ENCODE data around the gene DNAJB4. TPM values are rescaled to one million over a fixed set of nuclear protein-coding genes. Genes with fewer than 3 reads are reported as not detected.

Gene DNAJB4
- total and polyA plus RNA-seq, 2 of the 8 experiments (the other 6 are each of a cell fraction or from before 2014, with no cell fraction given) = 6.6 to 21.8 TPM

- H2AFZ ChIP-seq (ENCODE audit: low read length) = peak overlapping the region; percentile 87
- H3K56ac ChIP-seq (replicated peaks; ENCODE audit: insufficient read length, low read depth, low read length) = no peak overlapping the region
- H3K27ac ChIP-seq (ENCODE audit: low read depth, low read length) = no peak overlapping the region
- peak overlapping the region; percentile 88; the same call in 1 of the 2 replicates for H4K8ac ChIP-seq (ENCODE audit: extremely low read depth, insufficient read depth, low read length)
- H2AK5ac ChIP-seq (ENCODE audit: low read depth, low read length) = no peak overlapping the region
- H3K23me2 ChIP-seq (ENCODE audit: low read depth, low read length) = peaks cover 13% of the 10 kb centered on the region; the same call in 1 of the 2 replicates
- H2BK15ac ChIP-seq (ENCODE audit: low read length) = no peak overlapping the region
- H3K4me3 ChIP-seq (ENCODE audit: extremely low read depth in 1 of 4, insufficient read depth in 2 of 4, low read depth in 3 of 4, low read length in 4 of 4) = peak overlapping the region; percentile 62 to 73 (median 70)
- H2BK5ac ChIP-seq (ENCODE audit: low read depth, low read length) = no peak overlapping the region
- no peak overlapping the region for H4K91ac ChIP-seq (replicated peaks; ENCODE audit: insufficient read length, low read length)
- H3K9me3 ChIP-seq (ENCODE audit: insufficient read depth in 2 of 2, low read depth in 1 of 2, low read length in 1 of 2) = no peaks in the 10 kb centered on the region
- no peaks in the 10 kb centered on the region for H3K79me2 ChIP-seq (ENCODE audit: control insufficient read depth in 1 of 2, insufficient read depth in 2 of 2, low read length in 2 of 2)
- peaks cover 4 to 28% (median 24%) of the 10 kb centered on the region in 4 experiments for H3K27me3 ChIP-seq (replicated peaks in 1 of 4; ENCODE audit: control insufficient read depth in 3 of 4, extremely low read depth in 1 of 4, insufficient read depth in 3 of 4, low read length in 3 of 4)
- peaks cover 0 to 9% (median 6%) of the 10 kb centered on the region in 4 experiments; a peak in 3 of 7 replicates for H3K4me1 ChIP-seq (replicated peaks in 1 of 4; ENCODE audit: control insufficient read depth in 3 of 4, insufficient read depth in 4 of 4, low read length in 3 of 4)
- H3K4me2 ChIP-seq (ENCODE audit: insufficient read depth in 1 of 2, low read depth in 2 of 2, low read length in 2 of 2) = peak overlapping the region; percentile 77 to 90
- no peak overlapping the region for H3K23ac ChIP-seq (ENCODE audit: insufficient read length)
- no peaks in the 10 kb centered on the region for H3K36me3 ChIP-seq (ENCODE audit: control insufficient read depth in 2 of 4, insufficient read depth in 4 of 4, low read length in 3 of 4)
- H3K14ac ChIP-seq (ENCODE audit: insufficient read length) = no peak overlapping the region
- 0 out of 2 replicates have a peak overlapping the region, but pooled peaks have one; percentile 8 for H2BK20ac ChIP-seq (ENCODE audit: low read length)
- FAIRE-seq (no peak), DNase-seq (ENCODE audit: low read depth in 1 of 2, low spot score in 2 of 2) (peak in 1 of 2 experiments; percentile 52)
- H3K18ac ChIP-seq (ENCODE audit: extremely low read depth, low read length) = peak overlapping the region; percentile 26; the same call in 1 of the 2 replicates
- H3K79me1 ChIP-seq (ENCODE audit: low read depth, low read length) = no peaks in the 10 kb centered on the region
- no peak overlapping the region for H3K4ac ChIP-seq (replicated peaks; ENCODE audit: insufficient read length, low read depth, low read length)
- H3K9ac ChIP-seq (replicated peaks in 1 of 4; ENCODE audit: extremely low read depth in 1 of 4, low read depth in 3 of 4, low read length in 3 of 4) = peak overlapping the region in 2 of 4 experiments; percentile 5 to 69; a peak in 4 of 7 replicates
- ChIA-PET POLR2A (ENCODE audit: partially characterized antibody) (interaction anchor here (0.8 to 2.9 kb wide), 6 partner anchors 10 to 67 kb away, joined by 3 to 25 read pairs (median 9); partner anchors contain the start of genes DNAJB4 and FUBP1), CTCF (ENCODE audit: partially characterized antibody) (interaction anchor here (1.4 to 1.7 kb wide), 2 partner anchors 9 to 16 kb away, joined by 4 read pairs; no protein-coding TSS in a partner anchor)
- WGBS, 2 experiments (ENCODE audit: extremely low coverage in 1 of 2, insufficient coverage in 1 of 2, insufficient read length in 1 of 2, insufficient replicate concordance in 2 of 2, low coverage in 1 of 2, low lambda C conversion rate in 2 of 2, missing lambda C conversion rate in 1 of 2) = 22% methylated on average over 19 of the region's 19 CpGs; no CpG with 5 or more reads in 1 of the 2 experiments
- no peak overlapping the region for H2BK12ac ChIP-seq (ENCODE audit: low read depth, low read length)
- H2BK120ac ChIP-seq (replicated peaks; ENCODE audit: low read depth, low read length) = no peak overlapping the region
- no peaks in the 10 kb centered on the region for H4K20me1 ChIP-seq (replicated peaks in 1 of 2; ENCODE audit: control insufficient read depth in 1 of 2, insufficient read depth in 2 of 2, low read length in 2 of 2)
- no peak overlapping the region for H4K5ac ChIP-seq (ENCODE audit: insufficient read length, low read depth, low read length)
- TF ChIP-seq POU5F1 (IDR thresholded peaks at IDR 0.05; ENCODE audit: low read depth, low read length) = no peak
- TF ChIP-seq SUZ12 (IDR thresholded peaks at IDR 0.05; ENCODE audit: low read length) = peak; percentile 10
- TF ChIP-seq KDM4A (IDR thresholded peaks at IDR 0.05; ENCODE audit: low read depth, low read length, severe bottlenecking) = no peak
Observed at GRCh38 chr1:78045563-78045925, 40.8 kb downstream of the DNAJB4 start.
